HL-60 (cell line): ENCODE data around the gene SF3B1.
A peak's percentile ranks its signal among the peaks of the same experiment; 100 is the strongest.
"Not testable (repeated sequence)": the region's sequence is repeated elsewhere in the genome, so short reads cannot be mapped to it uniquely, and the experiment has no call there.

ENCODE experiments used
- DNase-seq, 2 experiments: peaks; one replicate each; pipeline ENCODE4 v3.0.0-alpha.2; 2010 to 2020; ENCODE audit warnings: low read depth in 1 of 2, low spot score in 1 of 2
- H3K27ac ChIP-seq: fragments of 250-450 bp; sonication (Bioruptor Pico); replicated peaks from 2 replicates; pipeline ENCODE4 v1.5.1; 2020; ENCODE audit warnings: mild to moderate bottlenecking, moderate library complexity
- H3K27me3 ChIP-seq: fragments of 250-450 bp; sonication (Bioruptor Pico); 2 replicates; pipeline ENCODE4 v1.5.1; 2021; ENCODE audit warnings: mild to moderate bottlenecking, moderate library complexity; ENCODE audit not compliant: insufficient read depth, poor library complexity, severe bottlenecking
- H3K4me3 ChIP-seq: replicated peaks from 2 replicates; pipeline ENCODE4 v1.5.1; 2011; ENCODE audit warnings: mild to moderate bottlenecking, control low read depth, low read length; ENCODE audit not compliant: insufficient read depth
- GABPA ChIP-seq: IDR thresholded peaks from 2 replicates; pipeline ENCODE4 v1.6.1; 2012; ENCODE audit warnings: low read depth
- POLR2AphosphoS5 ChIP-seq: IDR thresholded peaks from 2 replicates; pipeline ENCODE4 v1.6.1; 2012; ENCODE audit warnings: low read depth
- SPI1 ChIP-seq: IDR thresholded peaks from 2 replicates; pipeline ENCODE4 v1.6.1; 2012; ENCODE audit warnings: low read depth, mild to moderate bottlenecking, borderline replicate concordance
- long read RNA-seq: library from polyadenylated mRNA; unstranded; transcript quantifications from one replicate; pipeline ENCODE4 v2.0.0, GENCODE V29; 2020
- TF ChIP-seq, protein P1 (sequence below): IDR thresholded peaks from 2 replicates; pipeline ENCODE4 v1.6.1; 2012; ENCODE audit warnings: low read depth; ENCODE audit not compliant: insufficient replicate concordance
- TF ChIP-seq, protein P2 (sequence below): IDR thresholded peaks from one replicate; pipeline ENCODE4 v1.5.1; 2011; ENCODE audit warnings: low read length, control low read depth, inconsistent platforms; ENCODE audit not compliant: insufficient read depth

Gene SF3B1, protein sequence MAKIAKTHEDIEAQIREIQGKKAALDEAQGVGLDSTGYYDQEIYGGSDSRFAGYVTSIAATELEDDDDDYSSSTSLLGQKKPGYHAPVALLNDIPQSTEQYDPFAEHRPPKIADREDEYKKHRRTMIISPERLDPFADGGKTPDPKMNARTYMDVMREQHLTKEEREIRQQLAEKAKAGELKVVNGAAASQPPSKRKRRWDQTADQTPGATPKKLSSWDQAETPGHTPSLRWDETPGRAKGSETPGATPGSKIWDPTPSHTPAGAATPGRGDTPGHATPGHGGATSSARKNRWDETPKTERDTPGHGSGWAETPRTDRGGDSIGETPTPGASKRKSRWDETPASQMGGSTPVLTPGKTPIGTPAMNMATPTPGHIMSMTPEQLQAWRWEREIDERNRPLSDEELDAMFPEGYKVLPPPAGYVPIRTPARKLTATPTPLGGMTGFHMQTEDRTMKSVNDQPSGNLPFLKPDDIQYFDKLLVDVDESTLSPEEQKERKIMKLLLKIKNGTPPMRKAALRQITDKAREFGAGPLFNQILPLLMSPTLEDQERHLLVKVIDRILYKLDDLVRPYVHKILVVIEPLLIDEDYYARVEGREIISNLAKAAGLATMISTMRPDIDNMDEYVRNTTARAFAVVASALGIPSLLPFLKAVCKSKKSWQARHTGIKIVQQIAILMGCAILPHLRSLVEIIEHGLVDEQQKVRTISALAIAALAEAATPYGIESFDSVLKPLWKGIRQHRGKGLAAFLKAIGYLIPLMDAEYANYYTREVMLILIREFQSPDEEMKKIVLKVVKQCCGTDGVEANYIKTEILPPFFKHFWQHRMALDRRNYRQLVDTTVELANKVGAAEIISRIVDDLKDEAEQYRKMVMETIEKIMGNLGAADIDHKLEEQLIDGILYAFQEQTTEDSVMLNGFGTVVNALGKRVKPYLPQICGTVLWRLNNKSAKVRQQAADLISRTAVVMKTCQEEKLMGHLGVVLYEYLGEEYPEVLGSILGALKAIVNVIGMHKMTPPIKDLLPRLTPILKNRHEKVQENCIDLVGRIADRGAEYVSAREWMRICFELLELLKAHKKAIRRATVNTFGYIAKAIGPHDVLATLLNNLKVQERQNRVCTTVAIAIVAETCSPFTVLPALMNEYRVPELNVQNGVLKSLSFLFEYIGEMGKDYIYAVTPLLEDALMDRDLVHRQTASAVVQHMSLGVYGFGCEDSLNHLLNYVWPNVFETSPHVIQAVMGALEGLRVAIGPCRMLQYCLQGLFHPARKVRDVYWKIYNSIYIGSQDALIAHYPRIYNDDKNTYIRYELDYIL
- long read RNA-seq, full-length matches to known transcripts, result 837 of 1,708 reads
- long read RNA-seq, partial matches to known transcripts, result 826 of 1,708 reads
- long read RNA-seq, other reads (novel, unspliced or antisense), result 45 of 1,708 reads

DNA sequence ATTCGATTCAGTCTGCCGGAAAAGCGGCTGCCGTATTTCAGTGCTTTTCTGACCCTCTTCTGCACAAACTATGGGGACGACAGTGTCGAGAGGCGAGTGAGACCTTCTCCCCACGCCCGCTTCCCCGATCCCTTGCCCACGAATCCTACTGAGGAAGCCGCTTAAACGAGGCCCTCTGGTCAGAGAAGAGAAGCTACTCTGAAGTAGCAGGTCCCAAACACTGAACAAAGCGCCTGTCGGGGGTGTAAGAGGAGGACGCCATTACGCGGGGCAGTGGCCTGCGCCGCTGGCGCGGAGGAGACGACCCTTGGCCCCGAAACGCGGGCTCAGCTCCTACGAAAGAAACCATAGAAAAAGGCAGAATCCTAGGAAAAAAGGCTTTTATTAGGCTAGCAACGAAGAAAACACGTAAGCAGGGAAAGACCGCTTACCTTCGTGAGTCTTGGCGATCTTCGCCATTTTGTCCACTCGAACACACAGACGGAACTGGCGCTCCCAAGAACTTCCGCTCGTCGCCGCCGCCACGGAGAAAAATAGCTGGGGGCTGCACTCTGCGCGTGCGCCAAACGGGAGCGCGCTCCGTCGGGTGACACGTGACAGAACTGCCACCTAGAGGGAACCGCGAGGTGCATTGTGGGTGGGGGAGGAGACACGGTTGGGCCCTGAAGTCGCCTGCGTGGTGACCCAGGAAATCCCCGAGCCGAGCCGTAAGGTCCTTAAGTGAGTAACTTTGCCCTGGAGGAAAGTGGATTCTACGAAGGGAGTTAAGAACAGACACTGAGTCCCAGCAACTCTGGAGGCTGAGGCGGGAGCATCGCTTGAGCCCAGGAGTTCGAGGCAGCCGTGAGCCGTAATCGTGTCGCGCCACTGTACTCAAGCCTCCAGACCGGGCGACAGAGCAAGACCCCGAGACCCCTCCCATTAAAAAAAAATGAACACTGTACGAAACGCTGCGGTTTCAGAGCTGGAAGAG is at the start of gene SF3B1:
Gene SF3B1, minus strand, starts transcription at position 488 of the 973 bp plus-strand sequence. Its CDS starts 29 bp downstream, at position 459.
- peak within 1 kb of the TSS; percentile 96 for H3K27ac ChIP-seq
- TF ChIP-seq, protein P1, sequence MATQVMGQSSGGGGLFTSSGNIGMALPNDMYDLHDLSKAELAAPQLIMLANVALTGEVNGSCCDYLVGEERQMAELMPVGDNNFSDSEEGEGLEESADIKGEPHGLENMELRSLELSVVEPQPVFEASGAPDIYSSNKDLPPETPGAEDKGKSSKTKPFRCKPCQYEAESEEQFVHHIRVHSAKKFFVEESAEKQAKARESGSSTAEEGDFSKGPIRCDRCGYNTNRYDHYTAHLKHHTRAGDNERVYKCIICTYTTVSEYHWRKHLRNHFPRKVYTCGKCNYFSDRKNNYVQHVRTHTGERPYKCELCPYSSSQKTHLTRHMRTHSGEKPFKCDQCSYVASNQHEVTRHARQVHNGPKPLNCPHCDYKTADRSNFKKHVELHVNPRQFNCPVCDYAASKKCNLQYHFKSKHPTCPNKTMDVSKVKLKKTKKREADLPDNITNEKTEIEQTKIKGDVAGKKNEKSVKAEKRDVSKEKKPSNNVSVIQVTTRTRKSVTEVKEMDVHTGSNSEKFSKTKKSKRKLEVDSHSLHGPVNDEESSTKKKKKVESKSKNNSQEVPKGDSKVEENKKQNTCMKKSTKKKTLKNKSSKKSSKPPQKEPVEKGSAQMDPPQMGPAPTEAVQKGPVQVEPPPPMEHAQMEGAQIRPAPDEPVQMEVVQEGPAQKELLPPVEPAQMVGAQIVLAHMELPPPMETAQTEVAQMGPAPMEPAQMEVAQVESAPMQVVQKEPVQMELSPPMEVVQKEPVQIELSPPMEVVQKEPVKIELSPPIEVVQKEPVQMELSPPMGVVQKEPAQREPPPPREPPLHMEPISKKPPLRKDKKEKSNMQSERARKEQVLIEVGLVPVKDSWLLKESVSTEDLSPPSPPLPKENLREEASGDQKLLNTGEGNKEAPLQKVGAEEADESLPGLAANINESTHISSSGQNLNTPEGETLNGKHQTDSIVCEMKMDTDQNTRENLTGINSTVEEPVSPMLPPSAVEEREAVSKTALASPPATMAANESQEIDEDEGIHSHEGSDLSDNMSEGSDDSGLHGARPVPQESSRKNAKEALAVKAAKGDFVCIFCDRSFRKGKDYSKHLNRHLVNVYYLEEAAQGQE, result peak; percentile 78
- TF ChIP-seq, protein P2, sequence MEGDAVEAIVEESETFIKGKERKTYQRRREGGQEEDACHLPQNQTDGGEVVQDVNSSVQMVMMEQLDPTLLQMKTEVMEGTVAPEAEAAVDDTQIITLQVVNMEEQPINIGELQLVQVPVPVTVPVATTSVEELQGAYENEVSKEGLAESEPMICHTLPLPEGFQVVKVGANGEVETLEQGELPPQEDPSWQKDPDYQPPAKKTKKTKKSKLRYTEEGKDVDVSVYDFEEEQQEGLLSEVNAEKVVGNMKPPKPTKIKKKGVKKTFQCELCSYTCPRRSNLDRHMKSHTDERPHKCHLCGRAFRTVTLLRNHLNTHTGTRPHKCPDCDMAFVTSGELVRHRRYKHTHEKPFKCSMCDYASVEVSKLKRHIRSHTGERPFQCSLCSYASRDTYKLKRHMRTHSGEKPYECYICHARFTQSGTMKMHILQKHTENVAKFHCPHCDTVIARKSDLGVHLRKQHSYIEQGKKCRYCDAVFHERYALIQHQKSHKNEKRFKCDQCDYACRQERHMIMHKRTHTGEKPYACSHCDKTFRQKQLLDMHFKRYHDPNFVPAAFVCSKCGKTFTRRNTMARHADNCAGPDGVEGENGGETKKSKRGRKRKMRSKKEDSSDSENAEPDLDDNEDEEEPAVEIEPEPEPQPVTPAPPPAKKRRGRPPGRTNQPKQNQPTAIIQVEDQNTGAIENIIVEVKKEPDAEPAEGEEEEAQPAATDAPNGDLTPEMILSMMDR, result no peak
- TF ChIP-seq GABPA (peak; percentile 83), POLR2AphosphoS5 (peak; percentile 76), SPI1 (peak; percentile 72; the same call in 1 of the 2 replicates)
- H3K4me3 ChIP-seq, result peak within 1 kb of the TSS; percentile 71

DNA sequence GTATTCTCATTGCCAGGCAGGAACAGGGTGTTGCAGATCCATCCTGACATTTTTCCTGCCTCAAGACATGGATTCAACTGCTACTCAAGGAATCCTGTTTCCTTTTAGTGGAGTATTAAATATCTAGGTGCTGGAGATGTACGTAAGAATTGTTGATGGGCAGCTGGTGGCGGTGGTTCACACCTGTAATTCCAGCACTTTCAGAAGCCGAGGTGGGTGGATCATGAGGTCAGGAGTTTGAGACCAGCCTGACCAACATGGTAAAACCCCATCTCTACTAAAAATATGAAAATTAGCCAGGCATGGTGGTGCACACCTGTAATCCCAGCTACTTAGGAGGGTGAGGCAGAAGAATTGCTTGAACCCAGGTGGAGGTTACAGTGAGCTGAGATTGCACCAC is 49.4 kb upstream of the SF3B1 start:
- not testable (repeated sequence) for H3K27ac ChIP-seq, H3K4me3 ChIP-seq, DNase-seq

More for the DNA sequence above, at the start of gene SF3B1:
- DNase-seq, result peak; percentile 98 to 99
- H3K27me3 ChIP-seq, result no peaks in the 10 kb centered on the region

DNA sequence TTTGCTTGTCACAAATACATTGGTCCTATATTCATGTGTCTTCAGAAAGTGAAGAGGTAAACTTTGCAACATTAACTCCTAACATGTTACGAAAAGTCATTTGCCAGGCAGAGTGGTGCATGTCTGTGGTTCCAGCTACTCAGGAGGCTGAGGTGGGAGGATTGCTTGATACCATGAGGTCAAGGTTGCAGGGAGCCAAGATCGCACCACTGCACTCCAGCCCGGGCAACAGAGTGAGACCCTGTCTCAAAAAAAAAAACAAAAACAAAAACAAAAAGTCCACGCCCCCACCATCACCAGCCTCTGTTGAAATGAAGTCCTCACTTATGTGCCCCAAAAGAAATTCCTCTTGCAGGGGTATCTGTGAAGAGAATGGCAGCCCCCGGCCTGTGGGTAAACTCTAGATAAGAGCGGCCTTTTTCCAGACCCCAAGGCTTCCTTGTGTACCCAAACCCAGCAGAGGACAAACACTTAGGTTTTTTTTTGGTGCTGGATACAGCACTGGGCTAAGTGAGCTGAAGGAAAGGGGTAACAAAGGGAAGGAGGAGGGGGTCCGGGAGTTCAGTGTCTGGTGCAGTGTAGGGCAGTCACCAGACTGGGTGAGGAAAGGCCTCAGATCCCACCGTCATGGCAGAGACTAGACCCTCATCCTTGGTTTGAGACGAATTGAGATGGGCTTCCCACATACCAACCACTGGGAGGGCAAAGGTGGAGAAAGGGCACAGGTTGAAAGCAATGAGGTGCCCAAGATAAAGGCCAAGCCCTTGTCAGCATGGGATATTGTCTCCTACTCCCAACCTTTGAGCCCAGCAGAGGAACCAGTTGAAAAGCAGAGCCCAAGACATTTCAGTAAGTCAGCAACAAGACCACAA is 45.6 kb upstream of the SF3B1 start:
- no peak for DNase-seq
- Histone ChIP-seq H3K27ac (no peak overlapping the region), H3K4me3 (no peak overlapping the region), H3K27me3 (no peaks in the 10 kb centered on the region)
- no peak for TF ChIP-seq GABPA

More for the DNA sequence above, 49.4 kb upstream of the SF3B1 start:
- not testable (repeated sequence) for H3K27me3 ChIP-seq

DNA sequence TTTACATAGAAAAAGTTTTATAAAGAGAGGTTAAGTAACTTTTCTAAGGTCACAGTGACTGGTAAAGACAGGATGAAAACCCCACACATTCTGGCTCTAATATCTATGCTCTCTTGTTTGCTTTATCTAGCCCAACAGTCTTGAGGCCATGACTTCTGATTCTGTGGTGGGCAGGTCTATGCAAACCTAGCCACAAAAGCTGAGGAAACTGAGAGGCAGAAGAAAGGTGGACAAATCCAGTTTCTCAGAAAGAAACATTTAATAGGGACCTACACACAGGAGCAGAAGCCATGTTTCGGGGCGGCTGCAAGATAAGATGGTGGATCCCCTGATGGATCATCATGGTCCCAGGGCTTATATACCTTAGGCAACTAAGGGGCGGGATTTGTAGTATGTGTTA is 43.0 kb upstream of the SF3B1 start:
- TF ChIP-seq GABPA (no peak), SPI1 (no peak)
- TF ChIP-seq, protein P1, result no peak
- Histone ChIP-seq H3K4me3 (no peak overlapping the region), H3K27ac (peak overlapping the region; percentile 33), H3K27me3 (no peaks in the 10 kb centered on the region)
- no peak for DNase-seq
